ENCODE results near the gene COLEC12.

DNA sequence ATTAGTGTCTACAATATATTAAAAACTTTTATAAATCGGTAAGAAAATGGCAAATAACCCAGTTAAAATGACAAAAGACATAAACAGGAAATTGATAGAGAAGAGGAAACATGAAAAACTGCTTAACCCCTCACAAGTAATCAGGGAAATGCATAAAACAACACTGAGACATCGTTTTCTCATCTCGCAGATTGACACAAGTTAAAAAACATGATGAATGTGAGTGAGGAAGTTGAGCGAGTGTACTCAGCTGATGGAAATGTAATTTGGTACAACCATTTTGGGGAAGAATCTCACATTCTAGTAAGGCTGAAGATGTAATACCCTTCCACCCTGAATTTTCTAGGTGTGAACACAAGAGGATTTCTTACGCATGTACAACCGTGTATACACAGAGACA is 214.7 kb downstream of the COLEC12 start:
- TF ChIP-seq, protein P1, sequence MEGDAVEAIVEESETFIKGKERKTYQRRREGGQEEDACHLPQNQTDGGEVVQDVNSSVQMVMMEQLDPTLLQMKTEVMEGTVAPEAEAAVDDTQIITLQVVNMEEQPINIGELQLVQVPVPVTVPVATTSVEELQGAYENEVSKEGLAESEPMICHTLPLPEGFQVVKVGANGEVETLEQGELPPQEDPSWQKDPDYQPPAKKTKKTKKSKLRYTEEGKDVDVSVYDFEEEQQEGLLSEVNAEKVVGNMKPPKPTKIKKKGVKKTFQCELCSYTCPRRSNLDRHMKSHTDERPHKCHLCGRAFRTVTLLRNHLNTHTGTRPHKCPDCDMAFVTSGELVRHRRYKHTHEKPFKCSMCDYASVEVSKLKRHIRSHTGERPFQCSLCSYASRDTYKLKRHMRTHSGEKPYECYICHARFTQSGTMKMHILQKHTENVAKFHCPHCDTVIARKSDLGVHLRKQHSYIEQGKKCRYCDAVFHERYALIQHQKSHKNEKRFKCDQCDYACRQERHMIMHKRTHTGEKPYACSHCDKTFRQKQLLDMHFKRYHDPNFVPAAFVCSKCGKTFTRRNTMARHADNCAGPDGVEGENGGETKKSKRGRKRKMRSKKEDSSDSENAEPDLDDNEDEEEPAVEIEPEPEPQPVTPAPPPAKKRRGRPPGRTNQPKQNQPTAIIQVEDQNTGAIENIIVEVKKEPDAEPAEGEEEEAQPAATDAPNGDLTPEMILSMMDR (IDR thresholded peaks at IDR 0.05; ENCODE audit: extremely low read depth in 1 of 2, insufficient read depth in 1 of 2, low read depth in 1 of 2, low read length in 2 of 2): no peak
- no peak for TF ChIP-seq EZH2 (IDR thresholded peaks at IDR 0.05; ENCODE audit: borderline replicate concordance, low read depth, low read length, severe bottlenecking)
